HUES48 (cell line): ENCODE measurements around the gene PDE5A.

Experiments used
- H3K27ac ChIP-seq: one replicate; pipeline ENCODE4 v1.7.0; 2013; ENCODE audit warnings: low read depth, low read length, inconsistent platforms
- H3K27me3 ChIP-seq: 2 replicates; pipeline ENCODE4 v1.6.1; 2013; ENCODE audit warnings: mild to moderate bottlenecking, low read length; ENCODE audit not compliant: control insufficient read depth, insufficient read depth
- H3K36me3 ChIP-seq: 2 replicates; pipeline ENCODE4 v1.6.1; 2013; ENCODE audit warnings: low read length; ENCODE audit not compliant: control insufficient read depth, insufficient read depth
- H3K4me1 ChIP-seq: 2 replicates; pipeline ENCODE4 v1.6.1; 2013; ENCODE audit warnings: mild to moderate bottlenecking, low read length; ENCODE audit not compliant: control insufficient read depth, insufficient read depth
- H3K4me3 ChIP-seq: 2 replicates; pipeline ENCODE4 v1.5.1; 2013; ENCODE audit warnings: mild to moderate bottlenecking, low read depth, low read length
- H3K9ac ChIP-seq: 2 replicates; pipeline ENCODE4 v1.6.1; 2013; ENCODE audit warnings: mild to moderate bottlenecking, low read depth, low read length, moderate library complexity
- H3K9me3 ChIP-seq: 2 replicates; pipeline ENCODE4 v1.6.1; 2013; ENCODE audit warnings: low read length; ENCODE audit not compliant: control insufficient read depth, insufficient read depth

PDE5A gene

GRCh38 chr4:119543187-119543586, 85.4 kb downstream of the PDE5A start:
- Histone ChIP-seq H3K27me3 (no peaks in the 10 kb centered on the region), H3K4me1 (no peaks in the 10 kb centered on the region), H3K4me3 (no peak overlapping the region), H3K27ac (no peak overlapping the region), H3K9ac (no peak overlapping the region), H3K9me3 (no peaks in the 10 kb centered on the region), H3K36me3 (peaks cover 32% of the 10 kb centered on the region)

- Histone ChIP-seq H3K4me1 (no peaks in the 10 kb centered on the region), H3K27me3 (no peaks in the 10 kb centered on the region), H3K9me3 (0 out of 2 replicates have a peak, but pooled peaks cover under 1% of the 10 kb centered on the region), H3K4me3 (no peak overlapping the region), H3K36me3 (peaks cover 48% of the 10 kb centered on the region), H3K9ac (no peak overlapping the region), H3K27ac (no peak overlapping the region)
Measured at GRCh38 chr4:119540249-119540648, 88.4 kb downstream of the PDE5A start.

- Histone ChIP-seq H3K9ac (no peak overlapping the region), H3K4me3 (no peak overlapping the region), H3K27me3 (no peaks in the 10 kb centered on the region), H3K27ac (no peak overlapping the region), H3K36me3 (peaks cover 55% of the 10 kb centered on the region), H3K9me3 (peaks cover 10% of the 10 kb centered on the region), H3K4me1 (peaks cover 4% of the 10 kb centered on the region)
Measured at GRCh38 chr4:119537586-119537985, 91.0 kb downstream of the PDE5A start.

DNA sequence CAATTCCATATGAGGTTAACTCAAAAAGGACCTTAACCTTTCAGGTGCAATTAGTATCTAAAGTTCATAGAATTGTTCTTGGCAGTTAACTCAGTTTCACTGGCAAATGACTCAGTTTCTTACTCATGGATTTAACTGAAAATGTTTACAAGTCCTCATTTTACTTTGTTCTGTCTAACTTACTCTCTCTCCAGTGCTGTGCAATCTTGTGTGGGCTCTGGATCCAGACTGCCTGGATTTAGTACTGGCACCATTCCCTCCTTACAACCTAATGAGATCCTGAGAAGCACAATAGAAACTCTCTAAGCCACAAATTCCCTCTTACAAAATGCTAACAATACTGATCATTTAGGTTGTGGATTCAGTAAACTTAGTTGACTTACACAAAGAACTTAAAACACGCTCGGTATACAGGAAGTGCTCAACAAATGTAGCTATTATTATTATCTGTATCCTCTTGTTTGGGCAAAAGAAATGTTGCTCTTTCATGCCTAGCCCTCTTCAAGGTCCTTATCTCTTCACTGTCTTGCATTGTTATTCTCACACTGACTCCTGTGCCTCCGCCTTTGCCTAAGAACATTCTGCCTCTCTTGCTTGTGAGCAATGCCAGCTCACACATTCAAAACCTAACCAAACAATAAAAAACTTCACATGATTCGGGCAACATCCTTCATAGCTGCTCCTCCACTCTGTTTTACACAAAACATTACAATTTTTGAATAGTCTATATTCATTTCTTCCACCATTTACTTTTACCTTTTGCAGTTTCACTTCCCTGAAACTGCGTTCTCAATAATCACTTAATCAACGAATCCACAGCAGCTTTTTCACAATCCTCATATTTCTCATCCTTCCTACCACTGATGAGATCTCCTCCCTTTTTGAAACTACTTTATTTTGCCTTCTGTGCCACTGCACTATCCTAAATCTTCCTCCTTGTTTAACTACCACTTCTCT, 91.8 kb downstream of the PDE5A start:
- Histone ChIP-seq H3K27me3 (no peaks in the 10 kb centered on the region), H3K27ac (no peak overlapping the region), H3K9me3 (peaks cover 10% of the 10 kb centered on the region), H3K9ac (no peak overlapping the region), H3K4me1 (peaks cover 11% of the 10 kb centered on the region), H3K36me3 (peaks cover 51% of the 10 kb centered on the region), H3K4me3 (no peak overlapping the region)

GRCh38 chr4:119532319-119532718, 96.3 kb downstream of the PDE5A start:
- no peak overlapping the region for H3K9ac ChIP-seq
- no peak overlapping the region for H3K27ac ChIP-seq
- no peak overlapping the region for H3K4me3 ChIP-seq
- H3K9me3 ChIP-seq = peaks cover 10% of the 10 kb centered on the region
- H3K4me1 ChIP-seq = peaks cover 29% of the 10 kb centered on the region
- H3K27me3 ChIP-seq = no peaks in the 10 kb centered on the region
- peaks cover 17% of the 10 kb centered on the region; the same call in 1 of the 2 replicates for H3K36me3 ChIP-seq

- H3K27ac ChIP-seq = peak overlapping the region; percentile 38
Measured at GRCh38 chr4:119529788-119530187, 98.8 kb downstream of the PDE5A start.

DNA sequence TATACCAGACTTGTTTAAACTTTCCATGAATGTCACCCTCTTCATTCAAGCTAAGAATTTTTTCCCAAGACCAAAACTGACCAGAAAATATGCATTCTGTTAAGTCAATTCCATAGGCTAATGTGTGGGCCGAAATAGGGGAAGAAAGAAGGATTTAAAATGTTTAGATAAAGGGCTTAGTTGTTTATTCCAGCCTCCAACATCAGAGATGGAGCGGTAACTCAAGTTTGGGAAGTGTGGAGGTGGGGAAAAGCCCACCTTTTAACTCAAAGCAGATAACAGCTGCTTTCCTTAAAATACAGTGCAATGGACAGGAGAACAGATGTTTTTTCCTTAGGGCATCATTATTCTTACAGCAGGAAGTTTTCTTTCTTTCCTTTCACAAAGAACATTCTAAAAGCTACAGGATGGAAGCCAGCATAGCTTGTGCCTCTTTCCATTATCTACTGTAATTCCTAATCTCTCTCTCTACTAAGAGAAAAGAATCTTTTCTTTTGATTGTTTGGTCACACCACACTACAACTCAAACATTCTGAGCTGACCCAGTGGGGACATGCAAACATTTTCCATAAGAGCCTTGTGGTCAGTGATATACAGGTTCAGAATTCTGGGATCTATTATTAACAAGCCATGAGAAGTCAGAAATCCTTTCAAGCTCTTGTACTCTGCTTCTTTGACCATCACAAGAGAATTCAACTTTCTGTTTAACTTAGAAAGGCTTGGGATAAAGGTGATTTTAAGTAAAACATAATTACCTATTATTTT, 101.6 kb downstream of the PDE5A start:
- no peak overlapping the region for H3K9ac ChIP-seq
- peak overlapping the region; percentile 13 for H3K27ac ChIP-seq
- peaks cover 16% of the 10 kb centered on the region for H3K36me3 ChIP-seq
- no peaks in the 10 kb centered on the region for H3K27me3 ChIP-seq
- peaks cover 19% of the 10 kb centered on the region for H3K4me1 ChIP-seq
- no peak overlapping the region for H3K4me3 ChIP-seq
- no peaks in the 10 kb centered on the region for H3K9me3 ChIP-seq

More at GRCh38 chr4:119529788-119530187, 98.8 kb downstream of the PDE5A start:
- Histone ChIP-seq H3K9ac (no peak overlapping the region), H3K27me3 (no peaks in the 10 kb centered on the region), H3K9me3 (peaks cover 5% of the 10 kb centered on the region), H3K4me1 (peaks cover 29% of the 10 kb centered on the region), H3K36me3 (peaks cover 11% of the 10 kb centered on the region), H3K4me3 (no peak overlapping the region)

DNA sequence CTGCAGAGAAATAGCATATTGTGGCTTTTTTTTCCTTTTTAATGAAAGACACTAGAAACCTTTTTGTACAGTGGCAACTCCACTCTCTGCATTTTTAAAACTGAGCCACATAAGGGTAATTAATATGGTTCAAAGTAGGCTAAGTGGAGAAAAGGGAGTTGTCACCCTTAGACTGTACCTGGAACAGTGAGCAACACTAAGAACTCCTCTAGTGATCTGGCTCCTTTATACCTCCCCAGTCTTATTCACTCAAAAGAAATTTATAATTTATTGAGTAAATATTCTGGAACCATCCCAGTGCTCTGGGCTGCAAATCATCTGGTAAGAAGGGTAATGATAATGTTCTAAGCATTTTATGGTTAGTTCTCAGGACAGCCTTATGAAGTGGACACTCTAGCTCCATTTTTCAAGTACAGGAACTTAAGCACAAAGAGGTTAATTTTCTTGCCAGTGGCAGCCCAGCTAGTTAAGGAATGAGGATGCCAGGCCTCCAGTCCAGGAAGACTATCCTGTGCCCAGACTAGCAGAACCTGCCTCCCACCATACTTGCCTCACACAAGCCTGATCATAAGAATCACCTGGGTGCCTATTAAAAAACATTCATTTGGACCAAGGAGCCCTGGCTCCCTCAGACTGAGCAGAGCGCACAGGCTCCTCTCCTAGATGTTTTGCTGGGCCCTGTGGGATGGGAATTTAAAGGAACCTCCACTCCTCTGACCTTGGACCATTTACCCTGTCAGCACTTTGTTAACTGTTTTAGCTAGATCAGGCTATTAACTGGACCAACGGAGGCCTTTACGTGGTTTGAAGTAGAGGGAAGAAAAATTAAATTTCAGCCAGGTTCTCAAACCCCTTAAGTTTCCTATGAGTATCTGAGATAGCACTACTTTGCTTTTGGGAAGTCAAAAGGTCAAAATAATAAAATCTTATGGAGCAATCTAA, 102.6 kb downstream of the PDE5A start:
- Histone ChIP-seq H3K9ac (no peak overlapping the region), H3K9me3 (no peaks in the 10 kb centered on the region), H3K36me3 (peaks cover 16% of the 10 kb centered on the region), H3K27ac (no peak overlapping the region), H3K4me3 (no peak overlapping the region), H3K4me1 (peaks cover 14% of the 10 kb centered on the region), H3K27me3 (no peaks in the 10 kb centered on the region)

DNA sequence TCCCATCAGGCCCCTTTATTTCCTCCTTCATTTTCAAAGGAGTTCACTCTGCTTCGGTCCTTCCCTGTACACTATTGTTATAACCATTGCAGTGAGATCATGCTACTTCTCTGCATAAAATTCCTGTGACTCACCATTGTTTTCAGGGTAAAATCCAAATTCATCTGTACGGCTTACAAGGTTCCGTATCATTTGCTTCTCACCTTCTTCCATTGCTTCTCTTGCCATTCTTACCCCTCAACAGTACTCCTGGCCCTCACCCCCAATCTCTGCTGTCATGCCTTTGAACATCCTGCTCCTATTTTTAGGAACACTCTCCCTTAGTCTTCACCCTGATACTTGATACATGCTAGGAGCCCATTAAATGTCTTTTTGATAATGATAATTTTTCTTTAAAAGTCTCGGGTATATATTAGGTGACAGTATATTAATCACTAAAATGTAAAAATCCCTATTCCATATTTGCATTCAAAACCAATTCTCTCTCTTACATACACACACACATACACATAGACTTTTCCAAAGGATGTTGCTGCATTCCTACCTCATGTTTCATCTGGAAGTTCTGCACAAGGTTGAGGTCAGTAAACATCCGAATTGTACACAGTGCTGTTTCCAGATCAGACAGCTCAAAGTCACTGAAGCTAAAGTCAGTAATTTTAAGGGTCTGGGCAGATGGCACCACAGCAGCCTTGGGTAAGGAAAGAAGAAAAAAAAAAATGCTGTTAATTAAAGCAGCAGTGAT, 103.4 kb downstream of the PDE5A start:
- Histone ChIP-seq H3K27me3 (no peaks in the 10 kb centered on the region), H3K27ac (no peak overlapping the region), H3K4me3 (no peak overlapping the region), H3K9me3 (no peaks in the 10 kb centered on the region), H3K4me1 (peaks cover 12% of the 10 kb centered on the region), H3K36me3 (peaks cover 20% of the 10 kb centered on the region), H3K9ac (no peak overlapping the region)

GRCh38 chr4:119523399-119523798, 105.2 kb downstream of the PDE5A start:
- Histone ChIP-seq H3K36me3 (peaks cover 27% of the 10 kb centered on the region), H3K9me3 (no peaks in the 10 kb centered on the region), H3K27me3 (no peaks in the 10 kb centered on the region)

More at GRCh38 chr4:119523399-119523798, 105.2 kb downstream of the PDE5A start:
- H3K27ac ChIP-seq = no peak overlapping the region
- no peak overlapping the region for H3K4me3 ChIP-seq
- peaks cover 8% of the 10 kb centered on the region; the same call in 1 of the 2 replicates for H3K4me1 ChIP-seq
- H3K9ac ChIP-seq = no peak overlapping the region
